A673 (cell line): ENCODE measurements around the gene ACD. TPM values are rescaled to one million over a fixed set of nuclear protein-coding genes. Genes with fewer than 3 reads are reported as not detected.

ENCODE experiments used
- BruUV-seq: library from RNA; stranded (reverse); fragments of 400-500 nt; replicated peaks from 2 replicates; lab custom pipeline; 2021; lab: Mats Ljungman, UMichigan
- CTCF ChIA-PET: fragments of 300-600 bp; sonication (Branson Sonifier 250); formaldehyde crosslinking; loops from one replicate; lab custom pipeline; 2022; ENCODE audit warnings: antibody characterized with exemption; lab: Charles Lee
- POLR2A ChIA-PET: fragments of 300-600 bp; sonication (Branson Sonifier 250); formaldehyde crosslinking; loops from one replicate; lab custom pipeline; 2022; ENCODE audit warnings: antibody characterized with exemption; ENCODE audit not compliant: low non-redundant PET; lab: Charles Lee
- DNase-seq: peaks from one replicate; pipeline ENCODE4 v3.0.0-alpha.2; 2015; ENCODE audit warnings: low spot score
- H3K27ac ChIP-seq: fragments of 200-600 bp; sonication (generic); 2 replicates; pipeline ENCODE4 v1.5.1; 2016; ENCODE audit warnings: mixed run types, low read depth, mild to moderate bottlenecking, mixed read lengths, antibody characterized with exemption, low read length; ENCODE audit not compliant: poor library complexity, severe bottlenecking
- H3K27me3 ChIP-seq: fragments of 200-600 bp; sonication (generic); replicated peaks from 2 replicates; pipeline ENCODE4 v1.6.1; 2017; ENCODE audit warnings: mixed run types, low read depth, mild to moderate bottlenecking, mixed read lengths, antibody characterized with exemption, low read length; ENCODE audit not compliant: insufficient read depth, poor library complexity
- H3K36me3 ChIP-seq: fragments of 200-600 bp; sonication (generic); 2 replicates; pipeline ENCODE4 v1.6.1; 2016; ENCODE audit warnings: mixed run types, mild to moderate bottlenecking, mixed read lengths, antibody characterized with exemption, low read length; ENCODE audit not compliant: insufficient read depth, poor library complexity, severe bottlenecking
- H3K4me1 ChIP-seq: fragments of 200-600 bp; sonication (generic); 2 replicates; pipeline ENCODE4 v1.6.1; 2017; ENCODE audit warnings: mixed run types, mild to moderate bottlenecking, mixed read lengths, antibody characterized with exemption, low read length; ENCODE audit not compliant: insufficient read depth, poor library complexity, severe bottlenecking
- H3K4me3 ChIP-seq: fragments of 200-600 bp; sonication (generic); 2 replicates; pipeline ENCODE4 v1.5.1; 2016; ENCODE audit warnings: low read depth, mixed run types, mild to moderate bottlenecking, mixed read lengths, low read length; ENCODE audit not compliant: poor library complexity, severe bottlenecking
- H3K9me3 ChIP-seq: fragments of 200-600 bp; sonication (generic); 2 replicates; pipeline ENCODE4 v1.6.1; 2016; ENCODE audit warnings: mixed run types, low read depth, mild to moderate bottlenecking, mixed read lengths, antibody characterized with exemption, low read length; ENCODE audit not compliant: poor library complexity, severe bottlenecking
- CTCF ChIP-seq: fragments of 300-800, 200-600 bp; sonication (generic); conservative IDR thresholded peaks from 2 replicates; pipeline ENCODE4 v1.5.1; 2017; ENCODE audit warnings: low read depth, mild to moderate bottlenecking, antibody characterized with exemption, low read length, moderate library complexity, mixed read lengths
- EZH2 ChIP-seq: fragments of 200-600 bp; sonication (generic); IDR thresholded peaks from 2 replicates; pipeline ENCODE4 v1.6.1; 2017; ENCODE audit warnings: borderline replicate concordance, low read depth, mild to moderate bottlenecking, mixed read lengths, antibody characterized with exemption, low read length; ENCODE audit not compliant: poor library complexity, severe bottlenecking
- intact Hi-C: fragments of 100-400 bp; cut with micrococcal nuclease; formaldehyde crosslinking; loops from one replicate; pipeline ENCODE4 v1.10.0; 2022; ENCODE audit not compliant: unreplicated experiment
- total RNA-seq: library from RNA; stranded (reverse); gene quantifications from 2 replicates; pipeline ENCODE4 v1.2.3, GENCODE V29; 2021

Gene ACD
- total RNA-seq, 1 experiment from 2014 or later: 45.8 TPM

- Histone ChIP-seq H3K9me3 (no peaks in the 10 kb centered on the region), H3K27me3 (no peaks in the 10 kb centered on the region), H3K4me1 (peaks cover 12% of the 10 kb centered on the region), H3K27ac (no peak overlapping the region), H3K36me3 (peaks cover 6% of the 10 kb centered on the region), H3K4me3 (no peak overlapping the region)
- DNase-seq: no peak
- TF ChIP-seq EZH2 (no peak), CTCF (no peak)
- BruUV-seq: no TSS peak
- CTCF ChIA-PET: interaction anchor here (2.7 kb wide), 1 partner anchor 137 kb away, joined by 17 read pairs; no protein-coding TSS in a partner anchor
- POLR2A ChIA-PET: no interaction called here
- intact Hi-C loops: no loop called here
Measured at GRCh38 chr16:67657751-67658518, 2.1 kb downstream of the ACD start.

- intact Hi-C loops: no loop called here
- Histone ChIP-seq H3K36me3 (peaks cover 6% of the 10 kb centered on the region), H3K27me3 (peaks cover 2% of the 10 kb centered on the region), H3K4me1 (peaks cover 12% of the 10 kb centered on the region), H3K9me3 (no peaks in the 10 kb centered on the region), H3K27ac (no peak overlapping the region), H3K4me3 (no peak overlapping the region)
- CTCF ChIA-PET: no interaction called here
- BruUV-seq: no TSS peak
- POLR2A ChIA-PET: no interaction called here
- TF ChIP-seq EZH2: no peak
- TF ChIP-seq CTCF: no peak
- no peak for DNase-seq
Measured at GRCh38 chr16:67657017-67657608, 2.9 kb downstream of the ACD start.

GRCh38 chr16:67656344-67657016 is 3.6 kb downstream of the ACD start:
- CTCF ChIA-PET: no interaction called here
- TF ChIP-seq EZH2 (no peak), CTCF (no peak)
- no peak for DNase-seq
- intact Hi-C loops: no loop called here
- peaks cover 6% of the 10 kb centered on the region for H3K36me3 ChIP-seq
- H3K4me1 ChIP-seq: peaks cover 11% of the 10 kb centered on the region
- no peak overlapping the region for H3K4me3 ChIP-seq
- H3K27me3 ChIP-seq: peaks cover 7% of the 10 kb centered on the region
- H3K27ac ChIP-seq: no peak overlapping the region
- H3K9me3 ChIP-seq: no peaks in the 10 kb centered on the region
- BruUV-seq: no TSS peak
- POLR2A ChIA-PET: no interaction called here
